ENCODE results near the gene TNXB.

GRCh38 chr6:32083812-32084768 lies 25.0 kb downstream of the TNXB start:
- no peak for TF ChIP-seq EP300 (IDR thresholded peaks at IDR 0.05; ENCODE audit: borderline replicate concordance)
- TF ChIP-seq EGR1 (IDR thresholded peaks at IDR 0.05): no peak
- TF ChIP-seq NFIC (IDR thresholded peaks at IDR 0.05): no peak
- TF ChIP-seq FOXM1 (IDR thresholded peaks at IDR 0.05; ENCODE audit: borderline replicate concordance, low read depth): no peak
- TF ChIP-seq TCF12 (IDR thresholded peaks at IDR 0.05; ENCODE audit: low read depth): no peak
- TF ChIP-seq TAF1 (IDR thresholded peaks at IDR 0.05; ENCODE audit: low read depth): no peak
- TF ChIP-seq CREB1 (IDR thresholded peaks at IDR 0.05; ENCODE audit: low read depth): no peak
- no peak for TF ChIP-seq CEBPB (IDR thresholded peaks at IDR 0.05)
- TF ChIP-seq RAD21 (IDR thresholded peaks at IDR 0.05; ENCODE audit: low read depth): no peak

Measured in Ishikawa (cell line).